Measurements from ENCODE around the gene SLC46A3. TPM values are rescaled to one million over a fixed set of nuclear protein-coding genes. Genes with fewer than 3 reads are reported as not detected.

SLC46A3 gene
- total and polyA plus RNA-seq, 10 of the 15 experiments (the other 5 are each of a cell fraction or from before 2014, with no cell fraction given), result 2.9 to 15.6 (median 9.4) TPM

DNA sequence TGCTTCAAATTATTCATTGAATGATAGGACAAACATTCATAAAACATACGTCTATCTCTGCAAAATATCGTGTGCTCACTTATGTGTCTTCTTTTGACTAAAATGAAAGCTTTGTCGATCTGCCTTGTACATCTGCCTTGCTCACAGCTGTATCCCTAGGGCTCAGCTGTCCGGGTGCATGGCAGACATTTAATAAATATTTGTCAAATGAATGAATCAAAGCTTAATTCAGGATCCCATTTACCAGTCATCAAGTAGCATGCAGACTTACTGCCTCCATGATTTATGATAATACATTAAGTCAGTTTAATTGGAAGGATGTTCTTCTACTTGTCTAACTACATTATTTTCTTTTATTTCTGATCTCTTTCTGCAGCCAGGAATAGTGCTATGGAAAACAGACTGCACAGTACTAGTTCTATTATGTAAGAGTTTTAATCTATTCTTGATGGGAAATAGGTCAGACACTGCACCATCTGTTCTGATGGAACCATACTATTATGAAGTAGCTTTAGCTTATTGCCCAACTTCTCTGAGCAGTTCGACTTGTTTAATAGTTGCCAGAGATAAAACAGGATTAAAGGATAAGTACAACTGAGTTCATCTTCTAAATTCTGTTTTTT is 13.2 kb downstream of the SLC46A3 start (continued):
- no peak for TF ChIP-seq ZNF384 (IDR thresholded peaks at IDR 0.05; ENCODE audit: borderline replicate concordance, low read depth, low read length)

DNA sequence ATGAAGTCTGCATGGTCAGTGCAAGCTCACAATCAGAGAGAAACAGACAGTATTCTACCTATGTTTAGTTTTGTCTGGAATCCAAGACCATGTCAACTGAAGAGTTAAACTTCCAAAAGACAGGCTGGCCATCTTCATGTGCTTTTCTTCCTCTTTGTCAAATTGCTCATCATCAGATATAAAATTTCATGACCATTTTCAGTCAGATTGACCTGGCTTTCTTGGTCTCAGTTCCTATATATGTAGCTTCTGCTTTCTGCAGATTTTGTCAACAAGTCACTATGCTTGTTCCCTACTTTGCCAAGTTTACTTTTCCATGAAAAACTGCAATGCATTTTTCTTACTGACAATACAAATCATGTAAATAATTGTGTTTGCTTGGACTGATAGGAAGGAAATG is 13.9 kb downstream of the SLC46A3 start:
- no peaks in the 10 kb centered on the region for H3K27me3 ChIP-seq (replicated peaks in 1 of 2; ENCODE audit: control insufficient read depth in 2 of 2, insufficient read depth in 2 of 2, low read length in 1 of 2)
- no peak overlapping the region for H3K9ac ChIP-seq (ENCODE audit: control insufficient read depth, insufficient read depth, low read length)
- no peak overlapping the region for H3K27ac ChIP-seq (ENCODE audit: control insufficient read depth, insufficient read depth)
- ChIA-PET POLR2A (no interaction called here), CTCF (no interaction called here), RAD21 (ENCODE audit: unreplicated experiment) (no interaction called here), SMC1A (ENCODE audit: uncharacterized antibody, unreplicated experiment) (interaction anchor here (0.6 kb wide), 1 partner anchor 172 kb away, joined by 3 read pairs; no protein-coding TSS in a partner anchor)
- BruUV-seq (replicated peaks), result no TSS peak
- peaks cover 0 to 5% of the 10 kb centered on the region in 2 experiments; a peak in 1 of 4 replicates for H3K36me3 ChIP-seq (ENCODE audit: control insufficient read depth in 2 of 2, insufficient read depth in 2 of 2, low read length in 1 of 2)
- no peaks in the 10 kb centered on the region for H4K20me1 ChIP-seq (ENCODE audit: control insufficient read depth, insufficient read depth)
- H3K79me2 ChIP-seq (ENCODE audit: control insufficient read depth, insufficient read depth, low read length), result no peaks in the 10 kb centered on the region
- H3K4me3 ChIP-seq, result no peak overlapping the region
- intact Hi-C loops (cut with micrococcal nuclease; ENCODE audit: unreplicated experiment), result loop anchor here (5.0 kb wide), 1 partner anchor 438 kb away; no protein-coding TSS in a partner anchor
- H3K4me1 ChIP-seq (ENCODE audit: control insufficient read depth, insufficient read depth, low read length), result peaks cover 9% of the 10 kb centered on the region; the same call in 1 of the 2 replicates
- no peak overlapping the region for H3K4me2 ChIP-seq (ENCODE audit: control insufficient read depth, insufficient read depth)
- in situ Hi-C loops (cut with MboI), result no loop called here
- DNase-seq (ENCODE audit: low read depth, low spot score) (no peak), ATAC-seq (no peak), FAIRE-seq (no peak)
- no peak overlapping the region for H2AFZ ChIP-seq (ENCODE audit: control insufficient read depth, low read depth, low read length)
- no peaks in the 10 kb centered on the region for H3K9me3 ChIP-seq (replicated peaks; ENCODE audit: control insufficient read depth, insufficient read depth, low read length)
- TF ChIP-seq ZNF217 (IDR thresholded peaks at IDR 0.05), result no peak
- TF ChIP-seq POLR2AphosphoS2 (IDR thresholded peaks at IDR 0.05; ENCODE audit: low read depth, low read length), result no peak
- TF ChIP-seq ASH2L (IDR thresholded peaks at IDR 0.05; ENCODE audit: borderline replicate concordance, low read depth), result no peak
- TF ChIP-seq YBX1 (IDR thresholded peaks at IDR 0.05), result no peak
- no peak for TF ChIP-seq PAX8 (IDR thresholded peaks at IDR 0.05)
- TF ChIP-seq SRF (IDR thresholded peaks at IDR 0.05; ENCODE audit: low read depth in 2 of 2, low read length in 2 of 2), result no peak
- no peak for TF ChIP-seq JUND (IDR thresholded peaks at IDR 0.05; ENCODE audit: low read depth, low read length)
- TF ChIP-seq PRDM15 (CRISPR knock-in tag; IDR thresholded peaks at IDR 0.05), result no peak
- TF ChIP-seq, protein P1, sequence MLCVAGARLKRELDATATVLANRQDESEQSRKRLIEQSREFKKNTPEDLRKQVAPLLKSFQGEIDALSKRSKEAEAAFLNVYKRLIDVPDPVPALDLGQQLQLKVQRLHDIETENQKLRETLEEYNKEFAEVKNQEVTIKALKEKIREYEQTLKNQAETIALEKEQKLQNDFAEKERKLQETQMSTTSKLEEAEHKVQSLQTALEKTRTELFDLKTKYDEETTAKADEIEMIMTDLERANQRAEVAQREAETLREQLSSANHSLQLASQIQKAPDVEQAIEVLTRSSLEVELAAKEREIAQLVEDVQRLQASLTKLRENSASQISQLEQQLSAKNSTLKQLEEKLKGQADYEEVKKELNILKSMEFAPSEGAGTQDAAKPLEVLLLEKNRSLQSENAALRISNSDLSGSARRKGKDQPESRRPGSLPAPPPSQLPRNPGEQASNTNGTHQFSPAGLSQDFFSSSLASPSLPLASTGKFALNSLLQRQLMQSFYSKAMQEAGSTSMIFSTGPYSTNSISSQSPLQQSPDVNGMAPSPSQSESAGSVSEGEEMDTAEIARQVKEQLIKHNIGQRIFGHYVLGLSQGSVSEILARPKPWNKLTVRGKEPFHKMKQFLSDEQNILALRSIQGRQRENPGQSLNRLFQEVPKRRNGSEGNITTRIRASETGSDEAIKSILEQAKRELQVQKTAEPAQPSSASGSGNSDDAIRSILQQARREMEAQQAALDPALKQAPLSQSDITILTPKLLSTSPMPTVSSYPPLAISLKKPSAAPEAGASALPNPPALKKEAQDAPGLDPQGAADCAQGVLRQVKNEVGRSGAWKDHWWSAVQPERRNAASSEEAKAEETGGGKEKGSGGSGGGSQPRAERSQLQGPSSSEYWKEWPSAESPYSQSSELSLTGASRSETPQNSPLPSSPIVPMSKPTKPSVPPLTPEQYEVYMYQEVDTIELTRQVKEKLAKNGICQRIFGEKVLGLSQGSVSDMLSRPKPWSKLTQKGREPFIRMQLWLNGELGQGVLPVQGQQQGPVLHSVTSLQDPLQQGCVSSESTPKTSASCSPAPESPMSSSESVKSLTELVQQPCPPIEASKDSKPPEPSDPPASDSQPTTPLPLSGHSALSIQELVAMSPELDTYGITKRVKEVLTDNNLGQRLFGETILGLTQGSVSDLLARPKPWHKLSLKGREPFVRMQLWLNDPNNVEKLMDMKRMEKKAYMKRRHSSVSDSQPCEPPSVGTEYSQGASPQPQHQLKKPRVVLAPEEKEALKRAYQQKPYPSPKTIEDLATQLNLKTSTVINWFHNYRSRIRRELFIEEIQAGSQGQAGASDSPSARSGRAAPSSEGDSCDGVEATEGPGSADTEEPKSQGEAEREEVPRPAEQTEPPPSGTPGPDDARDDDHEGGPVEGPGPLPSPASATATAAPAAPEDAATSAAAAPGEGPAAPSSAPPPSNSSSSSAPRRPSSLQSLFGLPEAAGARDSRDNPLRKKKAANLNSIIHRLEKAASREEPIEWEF (IDR thresholded peaks at IDR 0.05; ENCODE audit: insufficient replicate concordance, low read depth, low read length), result no peak
- TF ChIP-seq, protein P2, sequence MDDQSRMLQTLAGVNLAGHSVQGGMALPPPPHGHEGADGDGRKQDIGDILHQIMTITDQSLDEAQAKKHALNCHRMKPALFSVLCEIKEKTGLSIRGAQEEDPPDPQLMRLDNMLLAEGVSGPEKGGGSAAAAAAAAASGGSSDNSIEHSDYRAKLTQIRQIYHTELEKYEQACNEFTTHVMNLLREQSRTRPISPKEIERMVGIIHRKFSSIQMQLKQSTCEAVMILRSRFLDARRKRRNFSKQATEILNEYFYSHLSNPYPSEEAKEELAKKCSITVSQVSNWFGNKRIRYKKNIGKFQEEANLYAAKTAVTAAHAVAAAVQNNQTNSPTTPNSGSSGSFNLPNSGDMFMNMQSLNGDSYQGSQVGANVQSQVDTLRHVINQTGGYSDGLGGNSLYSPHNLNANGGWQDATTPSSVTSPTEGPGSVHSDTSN (IDR thresholded peaks at IDR 0.05; ENCODE audit: insufficient replicate concordance, low read depth, low read length), result no peak

Measured in GM12878 (cell line).